Esophagus squamous epithelium (tissue), 5 donors: ENCODE measurements around the gene TAF13. TPM values are rescaled to one million over a fixed set of nuclear protein-coding genes. Genes with fewer than 3 reads are reported as not detected.
A peak's percentile ranks its signal among the peaks of the same experiment; 100 is the strongest.

Experiments
- DNase-seq: peaks from one replicate; lab custom pipeline; 2025; lab: John Stamatoyannopoulos, UW
- H3K27ac ChIP-seq, 4 donors: fragments of 200-600 bp; sonication (generic); one replicate each; pipeline ENCODE4 v1.5.1; 2016 to 2019; ENCODE audit warnings: mild to moderate bottlenecking in 1 of 4
- H3K27me3 ChIP-seq, 4 donors: fragments of 200-600 bp; sonication (generic); 1 replicate in 3 of 4; 2 replicates in 1 of 4; pipeline versions ENCODE4 v1.5.1 to v1.6.0; 2017 to 2021; ENCODE audit warnings: antibody characterized with exemption in 1 of 4
- H3K36me3 ChIP-seq, 3 donors: fragments of 200-600 bp; sonication (generic); one replicate each; pipeline ENCODE4 v1.5.1; 2016 to 2019
- H3K4me1 ChIP-seq, 3 donors: fragments of 200-600 bp; sonication (generic); one replicate each; pipeline ENCODE4 v1.5.1; 2017 to 2019
- H3K4me3 ChIP-seq, 4 donors: fragments of 200-600 bp; sonication (generic); 1 replicate in 3 of 4; 2 replicates in 1 of 4; pipeline ENCODE4 v1.5.1; 2016 to 2019; ENCODE audit warnings: mild to moderate bottlenecking in 2 of 4, moderate library complexity in 1 of 4
- H3K9me3 ChIP-seq, 3 donors: fragments of 200-600 bp; sonication (generic); one replicate each; pipeline ENCODE4 v1.5.1; 2016 to 2019
- CTCF ChIP-seq, 6 experiments: fragments of 450-650 bp in 4 of 6; fragments of 200-600 bp in 2 of 6; sonication (generic) in 2 of 6; IDR thresholded peaks; one replicate each; pipeline ENCODE4 v1.5.1; 2016 to 2019; ENCODE audit warnings: antibody characterized with exemption in 6 of 6, mild to moderate bottlenecking in 4 of 6, moderate library complexity in 4 of 6
- POLR2A ChIP-seq, 4 donors: fragments of 450-650 bp; IDR thresholded peaks; one replicate each; pipeline ENCODE4 v1.6.1; 2017; ENCODE audit warnings: antibody characterized with exemption in 4 of 4, mild to moderate bottlenecking in 4 of 4, moderate library complexity in 3 of 4
- WGBS, 2 donors: methylation state at CpG; one replicate each; pipeline ENCODE4 v1.1.5; 2018; 5-methylcytosine and 5-hydroxymethylcytosine counted together
- intact Hi-C: fragments of 100-400 bp; cut with DNase I; formaldehyde crosslinking; loops from one replicate; pipeline ENCODE4 v1.15.0; 2022
- total RNA-seq, 4 donors: library from RNA; depleted of rRNA; stranded (reverse); fragments of >200 nt; gene quantifications; one replicate each; pipeline ENCODE4 v1.1.0, GENCODE V29; 2016
- donor health status: DM: yes; HTN: yes; CAD: no.

The TAF13 gene
- total RNA-seq, 4 donors from 2014 or later = 35.3 to 71.2 (median 43.4) TPM

- Histone ChIP-seq H3K27me3 (no peaks in the 10 kb centered on the region), H3K9me3 (no peaks in the 10 kb centered on the region), H3K27ac (peak overlapping the region; percentile 18 to 97 (median 66)), H3K4me3 (no peak overlapping the region), H3K4me1 (peaks cover 17 to 77% (median 18%) of the 10 kb centered on the region in 3 donors), H3K36me3 (peaks cover 4 to 29% (median 5%) of the 10 kb centered on the region in 3 donors)
- TF ChIP-seq POLR2A (IDR thresholded peaks at IDR 0.05) = no peak
- no peak for TF ChIP-seq CTCF (IDR thresholded peaks at IDR 0.05)
- intact Hi-C loops = loop anchor here (10.0 kb wide), 1 partner anchor 50 kb away; the partner anchor contains the start of gene WDR47
- WGBS, 2 donors = 65 to 82% methylated on average over 4 to 5 of the region's 7 CpGs
- no peak for DNase-seq
These were observed 18.6 kb upstream of the TAF13 start for GRCh38 chr1:109094377-109094803.

- peaks cover 16 to 70% (median 18%) of the 10 kb centered on the region in 3 donors for H3K4me1 ChIP-seq
- H3K27ac ChIP-seq = peak overlapping the region; percentile 95 to 99 (median 96)
- intact Hi-C loops = loop anchor here (10.0 kb wide), 1 partner anchor 47 kb away; the partner anchor contains the start of gene WDR47
- H3K4me3 ChIP-seq = peak overlapping the region; percentile 62 to 81 (median 71)
- TF ChIP-seq POLR2A (IDR thresholded peaks at IDR 0.05) = no peak
- no peak for TF ChIP-seq CTCF (IDR thresholded peaks at IDR 0.05)
- 0% methylated on average over 1 of the region's 1 CpG for WGBS, 2 donors
- peaks cover 4 to 29% (median 5%) of the 10 kb centered on the region in 3 donors for H3K36me3 ChIP-seq
- H3K9me3 ChIP-seq = no peaks in the 10 kb centered on the region
- no peaks in the 10 kb centered on the region for H3K27me3 ChIP-seq
- DNase-seq = no peak
These were observed 16.0 kb upstream of the TAF13 start for GRCh38 chr1:109091839-109092193.

- Histone ChIP-seq H3K36me3 (peaks cover 4 to 29% (median 5%) of the 10 kb centered on the region in 3 donors), H3K27me3 (no peaks in the 10 kb centered on the region), H3K4me1 (peaks cover 16 to 64% (median 18%) of the 10 kb centered on the region in 3 donors), H3K4me3 (peak overlapping the region; percentile 62 to 81 (median 71)), H3K9me3 (no peaks in the 10 kb centered on the region), H3K27ac (peak overlapping the region; percentile 95 to 99 (median 96))
- intact Hi-C loops = loop anchor here (10.0 kb wide), 1 partner anchor 46 kb away; the partner anchor contains the start of gene WDR47
- WGBS, 2 donors = 1 to 2% methylated on average over 13 of the region's 13 CpGs
- DNase-seq = no peak
- TF ChIP-seq POLR2A (IDR thresholded peaks at IDR 0.05) (no peak), CTCF (IDR thresholded peaks at IDR 0.05) (no peak)
These were observed 15.5 kb upstream of the TAF13 start for GRCh38 chr1:109091078-109091838.

GRCh38 chr1:109090196-109091077 lies 14.6 kb upstream of the TAF13 start, which contains the start of gene TMEM167B:
TSS of gene TMEM167B (plus strand) at chr1:109090764. CDS start at chr1:109090873, 109 bp downstream.
- Histone ChIP-seq H3K9me3 (no peaks in the 10 kb centered on the region), H3K27ac (peak within 1 kb of the TSS; percentile 95 to 99 (median 96)), H3K4me3 (peak within 1 kb of the TSS; percentile 62 to 81 (median 71)), H3K4me1 (peaks cover 14 to 56% (median 18%) of the 10 kb centered on the region in 3 donors), H3K27me3 (no peaks in the 10 kb centered on the region), H3K36me3 (peaks cover 4 to 27% (median 5%) of the 10 kb centered on the region in 3 donors)
- peak; percentile 58 for DNase-seq
- intact Hi-C loops = loop anchor here (10.0 kb wide), 1 partner anchor 46 kb away; the partner anchor contains the start of gene WDR47
- TF ChIP-seq POLR2A (IDR thresholded peaks at IDR 0.05) = peak in 2 of 4 donors; percentile 56 to 84
- TF ChIP-seq CTCF (IDR thresholded peaks at IDR 0.05) = peak in 1 of 6 experiments; percentile 40
- 7 to 17% methylated on average over 34 to 53 of the region's 67 CpGs for WGBS, 2 donors
